ENCODE results near the gene SUMO3. TPM values are rescaled to one million over a fixed set of nuclear protein-coding genes. Genes with fewer than 3 reads are reported as not detected.

SUMO3 gene
- total RNA-seq, 2 donors from 2014 or later: 66.5 to 66.9 TPM

- Histone ChIP-seq H3K27me3 (replicated peaks; ENCODE audit: insufficient read depth) (no peaks in the 10 kb centered on the region), H3K4me3 (no peak overlapping the region), H3K9me3 (no peaks in the 10 kb centered on the region), H3K36me3 (no peaks in the 10 kb centered on the region), H3K4me1 (ENCODE audit: control insufficient read depth in 1 of 2, low read depth in 2 of 2) (peaks cover 0 to 7% of the 10 kb centered on the region in 2 donors), H3K27ac (no peak overlapping the region)
- DNase-seq (ENCODE audit: low spot score) (no peak), ATAC-seq (ENCODE audit: insufficient number of reproducible peaks, low FRiP score, low read depth) (no peak)
- no peak for TF ChIP-seq CTCF (IDR thresholded peaks at IDR 0.05)
Observed at GRCh38 chr21:44791993-44792392, 25.9 kb downstream of the SUMO3 start.

GRCh38 chr21:44791246-44791645 is 26.6 kb downstream of the SUMO3 start:
- ATAC-seq (ENCODE audit: insufficient number of reproducible peaks, low FRiP score, low read depth): no peak
- H3K4me3 ChIP-seq: no peak overlapping the region
- H3K4me1 ChIP-seq (ENCODE audit: control insufficient read depth in 1 of 2, low read depth in 2 of 2): peaks cover 0 to 7% of the 10 kb centered on the region in 2 donors
- H3K27me3 ChIP-seq (replicated peaks; ENCODE audit: insufficient read depth): no peaks in the 10 kb centered on the region
- no peak overlapping the region for H3K27ac ChIP-seq
- H3K36me3 ChIP-seq: peaks cover 3% of the 10 kb centered on the region
- no peak for TF ChIP-seq CTCF (IDR thresholded peaks at IDR 0.05)
- no peak for DNase-seq (ENCODE audit: low spot score)
- H3K9me3 ChIP-seq: no peaks in the 10 kb centered on the region

- peaks cover 0 to 7% of the 10 kb centered on the region in 2 donors for H3K4me1 ChIP-seq (ENCODE audit: control insufficient read depth in 1 of 2, low read depth in 2 of 2)
- no peak overlapping the region for H3K27ac ChIP-seq
- peaks cover 3% of the 10 kb centered on the region for H3K36me3 ChIP-seq
- ATAC-seq (ENCODE audit: insufficient number of reproducible peaks, low FRiP score, low read depth): no peak
- H3K9me3 ChIP-seq: no peaks in the 10 kb centered on the region
- no peak overlapping the region for H3K4me3 ChIP-seq
- no peaks in the 10 kb centered on the region for H3K27me3 ChIP-seq (replicated peaks; ENCODE audit: insufficient read depth)
- DNase-seq (ENCODE audit: low spot score): no peak
- TF ChIP-seq CTCF (IDR thresholded peaks at IDR 0.05): no peak
Observed at GRCh38 chr21:44790368-44790767, 27.5 kb downstream of the SUMO3 start.

GRCh38 chr21:44789880-44790279 is 28.0 kb downstream of the SUMO3 start:
- H3K36me3 ChIP-seq: peaks cover 3% of the 10 kb centered on the region
- H3K4me1 ChIP-seq (ENCODE audit: control insufficient read depth in 1 of 2, low read depth in 2 of 2): peaks cover 0 to 7% of the 10 kb centered on the region in 2 donors
- ATAC-seq (ENCODE audit: insufficient number of reproducible peaks, low FRiP score, low read depth) (no peak), DNase-seq (ENCODE audit: low spot score) (no peak)
- no peak overlapping the region for H3K27ac ChIP-seq
- no peaks in the 10 kb centered on the region for H3K9me3 ChIP-seq
- TF ChIP-seq CTCF (IDR thresholded peaks at IDR 0.05): no peak
- H3K4me3 ChIP-seq: no peak overlapping the region
- no peaks in the 10 kb centered on the region for H3K27me3 ChIP-seq (replicated peaks; ENCODE audit: insufficient read depth)

- no peak for TF ChIP-seq CTCF (IDR thresholded peaks at IDR 0.05)
- no peak for ATAC-seq (ENCODE audit: insufficient number of reproducible peaks, low FRiP score, low read depth)
- Histone ChIP-seq H3K4me1 (ENCODE audit: control insufficient read depth in 1 of 2, low read depth in 2 of 2) (no peaks in the 10 kb centered on the region), H3K36me3 (peaks cover 3% of the 10 kb centered on the region), H3K27me3 (replicated peaks; ENCODE audit: insufficient read depth) (no peaks in the 10 kb centered on the region), H3K27ac (no peak overlapping the region), H3K4me3 (no peak overlapping the region), H3K9me3 (no peaks in the 10 kb centered on the region)
- DNase-seq (ENCODE audit: low spot score): no peak
Observed at GRCh38 chr21:44785620-44786335, 32.1 kb downstream of the SUMO3 start.
